HG03097 (cell line): ENCODE measurements around the gene LAMC2.

Source experiments
- ATAC-seq: cut with Tn5 transposase; IDR thresholded peaks from one replicate; pipeline ENCODE4 v1.9.1; 2021; ENCODE audit not compliant: unreplicated experiment, low FRiP score

LAMC2 gene

GRCh38 chr1:183167676-183168075 is 18.4 kb upstream of the LAMC2 start:
- no peak for ATAC-seq

DNA sequence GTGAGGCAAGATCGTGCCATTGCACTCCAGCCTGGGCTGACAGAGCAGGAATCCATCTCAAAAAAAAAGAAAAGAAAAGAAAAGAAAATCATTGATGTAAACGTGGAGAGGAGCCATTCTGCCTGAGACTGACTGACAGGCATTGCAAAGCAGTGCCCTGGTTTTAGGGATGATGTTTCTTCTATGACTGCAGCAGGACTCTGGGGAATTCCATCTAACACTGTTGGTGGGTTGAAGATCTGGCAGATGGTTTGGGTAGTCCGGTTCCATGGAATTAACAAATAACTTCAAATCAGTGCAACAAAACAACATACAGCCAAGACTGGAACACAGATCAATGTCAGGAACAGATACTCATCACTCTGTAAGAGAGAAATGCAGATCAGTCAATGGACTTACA is 17.8 kb upstream of the LAMC2 start:
- no peak for ATAC-seq

DNA sequence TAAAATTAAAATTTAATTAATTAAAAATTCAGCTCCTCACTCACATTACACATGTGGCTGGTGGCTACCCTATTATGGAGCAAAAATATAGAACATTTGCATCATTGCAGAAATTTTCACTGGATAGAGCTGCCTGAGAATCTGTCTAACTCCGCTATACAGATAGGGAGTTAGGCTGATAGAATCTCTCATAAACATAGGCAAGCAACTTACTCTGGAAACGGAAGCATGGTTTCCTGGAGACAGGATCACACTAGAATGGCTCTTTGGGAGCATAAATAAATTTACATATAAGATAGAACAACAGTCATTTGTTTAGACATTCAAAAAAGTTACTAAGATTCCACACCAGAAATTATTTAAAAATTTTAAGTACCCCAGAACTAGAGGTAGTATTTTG is 12.2 kb upstream of the LAMC2 start:
- ATAC-seq: no peak

DNA sequence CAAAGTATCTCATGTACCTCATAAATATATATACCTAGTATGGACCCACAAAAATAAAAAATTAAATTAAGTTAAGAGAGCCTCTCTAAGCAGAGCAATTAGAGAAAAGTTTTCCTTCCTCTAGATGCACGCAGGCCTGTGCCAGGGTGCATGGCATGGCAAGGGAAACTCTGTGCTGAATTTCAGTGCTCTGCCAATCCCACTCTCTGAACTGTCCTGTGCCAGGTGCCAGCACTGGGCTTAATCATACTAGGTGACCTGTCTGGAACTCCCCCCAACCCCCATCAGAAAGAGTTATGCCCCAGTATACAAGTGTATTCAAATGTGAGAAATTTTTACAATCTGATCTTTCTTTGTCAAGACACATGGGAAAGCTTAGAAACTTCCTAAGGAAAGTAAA is 10.4 kb upstream of the LAMC2 start:
- no peak for ATAC-seq

GRCh38 chr1:183178545-183178944 is 7.5 kb upstream of the LAMC2 start:
- ATAC-seq: no peak

- ATAC-seq: no peak
Measured at GRCh38 chr1:183179033-183179432, 7.0 kb upstream of the LAMC2 start.

- no peak for ATAC-seq
Measured at GRCh38 chr1:183180218-183180617, 5.8 kb upstream of the LAMC2 start.

GRCh38 chr1:183180634-183181056 is 5.4 kb upstream of the LAMC2 start:
- ATAC-seq: peak; percentile 61

GRCh38 chr1:183186841-183187240 is 777 bp downstream of the LAMC2 start:
- no peak for ATAC-seq

GRCh38 chr1:183188240-183188639 is 2.2 kb downstream of the LAMC2 start:
- no peak for ATAC-seq

DNA sequence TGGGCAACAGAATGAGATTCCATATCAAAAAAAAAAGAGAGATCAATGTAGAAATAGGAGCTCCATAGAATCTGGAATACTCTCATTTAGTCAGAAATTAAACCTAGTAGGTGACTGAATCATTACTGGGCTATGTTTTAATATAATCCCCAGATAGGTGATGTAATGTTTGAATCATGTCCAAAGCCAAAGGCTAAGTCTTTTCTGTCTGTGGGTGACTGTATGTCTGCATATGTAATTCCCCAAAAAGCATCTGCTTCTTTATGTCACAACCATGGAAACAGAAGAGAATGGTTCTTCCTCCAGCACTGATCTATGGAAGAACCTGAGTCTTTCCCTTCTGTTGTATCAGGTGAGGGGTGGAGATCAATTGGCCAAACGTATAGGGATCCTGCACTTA is 5.8 kb downstream of the LAMC2 start:
- no peak for ATAC-seq

DNA sequence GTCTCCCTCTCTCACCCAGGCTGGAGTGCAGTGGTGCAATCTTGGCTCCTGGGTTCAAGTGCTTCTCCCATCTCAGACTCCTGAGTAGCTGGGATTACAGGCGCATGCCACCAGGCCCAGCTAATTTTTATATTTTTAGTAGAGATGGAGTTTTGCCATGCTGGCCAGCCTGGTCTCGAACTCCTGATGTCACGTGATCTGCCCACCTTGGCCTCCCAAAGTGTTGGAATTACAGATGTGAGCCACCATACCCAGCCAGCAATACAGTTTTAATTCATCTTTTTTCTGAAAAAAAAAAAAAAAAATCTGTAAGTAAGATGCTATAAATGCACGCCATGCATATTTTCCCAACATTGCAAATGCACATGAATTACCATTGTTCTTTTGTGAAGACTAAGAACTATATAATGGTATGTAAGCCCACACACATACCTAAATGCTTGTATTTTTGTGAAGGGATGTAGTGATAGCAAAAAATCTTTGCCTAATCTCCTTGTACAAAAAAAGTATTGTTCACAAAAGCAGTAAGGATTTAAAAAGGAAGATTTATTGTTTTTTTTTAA is 8.0 kb downstream of the LAMC2 start:
- no peak for ATAC-seq

DNA sequence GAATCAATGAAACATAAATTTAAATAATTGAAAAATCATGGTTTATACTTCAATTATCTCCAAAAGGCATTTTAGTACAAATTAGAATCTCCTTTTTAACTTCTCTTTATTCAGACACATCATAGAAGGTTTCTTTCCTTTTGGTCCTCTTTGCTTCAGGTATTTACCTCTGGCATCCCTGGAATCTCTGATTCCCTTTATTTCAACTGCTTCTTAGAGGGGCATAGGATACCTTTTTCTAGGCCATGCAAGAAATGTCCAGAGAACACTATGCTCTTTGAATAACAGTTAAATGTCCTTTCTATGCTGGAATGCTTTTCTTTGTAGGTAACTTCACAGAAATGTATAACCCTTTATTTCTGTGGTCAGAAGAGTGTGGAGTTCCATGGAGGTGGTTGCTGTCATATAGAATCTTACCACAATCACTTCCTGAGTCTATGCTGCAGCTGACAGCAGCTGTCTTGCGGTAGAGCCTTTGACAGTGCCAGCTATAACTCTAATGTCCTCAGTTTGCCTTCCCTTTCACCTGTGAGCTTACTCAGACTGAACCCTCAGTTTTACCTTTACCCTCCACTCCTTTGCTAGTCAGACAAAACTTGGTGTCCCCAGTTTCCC is 8.6 kb downstream of the LAMC2 start:
- ATAC-seq: peak; percentile 89

DNA sequence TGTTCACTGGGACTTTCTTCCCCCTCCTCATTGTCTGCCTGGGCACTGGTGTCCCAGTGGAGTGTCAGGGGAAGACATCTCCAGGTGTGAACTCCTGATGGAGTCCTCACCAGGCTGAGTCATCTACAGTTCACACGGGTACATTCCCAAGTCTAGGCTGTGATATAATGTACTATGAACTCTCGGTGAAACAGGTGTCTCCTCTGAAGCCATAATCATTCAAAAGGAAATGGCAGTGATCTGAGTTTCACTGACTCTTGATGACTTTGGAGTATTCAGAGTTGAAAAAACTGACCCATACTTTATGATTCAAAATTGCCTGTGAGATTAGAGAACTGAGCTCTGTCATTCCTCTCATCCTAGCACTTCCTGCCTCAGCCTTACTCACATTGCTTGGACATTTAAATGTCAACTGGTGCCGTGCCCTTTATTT is 9.1 kb downstream of the LAMC2 start:
- ATAC-seq: peak; percentile 41

DNA sequence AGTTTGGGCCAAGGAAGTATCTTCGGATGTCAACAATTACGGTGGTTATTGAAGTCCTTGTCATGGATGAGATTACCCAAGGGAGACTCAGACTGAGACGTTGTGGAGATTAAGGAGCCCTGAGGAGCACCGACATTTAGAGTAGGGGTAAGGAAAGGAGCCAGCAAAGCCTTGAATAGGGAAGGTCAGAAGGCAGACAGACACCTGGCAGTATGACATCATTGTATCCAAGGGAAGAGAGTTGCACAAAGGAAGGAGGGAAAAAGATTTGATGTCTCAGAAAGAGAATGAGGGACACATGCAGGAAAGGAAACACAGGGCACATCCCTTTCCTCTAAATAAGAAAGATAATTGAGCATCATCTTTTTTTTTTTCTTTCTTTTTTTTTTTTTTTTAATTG is 11.7 kb downstream of the LAMC2 start:
- no peak for ATAC-seq

- ATAC-seq: no peak
Measured at GRCh38 chr1:183198463-183198862, 12.4 kb downstream of the LAMC2 start.

DNA sequence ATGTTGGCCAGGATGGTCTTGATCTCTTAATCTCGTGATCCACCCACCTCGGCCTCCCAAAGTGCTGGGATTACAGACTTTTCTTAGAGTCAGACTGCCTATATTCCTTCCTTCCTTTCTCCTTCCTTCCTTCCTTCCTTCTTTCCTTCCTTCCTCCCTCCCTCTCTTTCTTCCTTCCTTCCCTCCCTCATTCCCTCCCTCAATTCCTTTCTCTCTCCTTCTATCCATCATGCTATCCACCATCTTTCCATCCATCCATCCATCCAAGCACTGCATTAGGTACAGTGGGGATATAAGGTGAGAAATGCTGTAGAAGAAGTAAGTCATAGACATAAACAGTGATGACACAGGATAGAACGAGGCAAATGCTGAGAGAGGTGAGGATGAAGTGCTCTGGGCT is 13.2 kb downstream of the LAMC2 start:
- ATAC-seq: no peak

GRCh38 chr1:183200451-183200850 is 14.4 kb downstream of the LAMC2 start:
- no peak for ATAC-seq

GRCh38 chr1:183203094-183203493 is 17.0 kb downstream of the LAMC2 start:
- ATAC-seq: no peak

DNA sequence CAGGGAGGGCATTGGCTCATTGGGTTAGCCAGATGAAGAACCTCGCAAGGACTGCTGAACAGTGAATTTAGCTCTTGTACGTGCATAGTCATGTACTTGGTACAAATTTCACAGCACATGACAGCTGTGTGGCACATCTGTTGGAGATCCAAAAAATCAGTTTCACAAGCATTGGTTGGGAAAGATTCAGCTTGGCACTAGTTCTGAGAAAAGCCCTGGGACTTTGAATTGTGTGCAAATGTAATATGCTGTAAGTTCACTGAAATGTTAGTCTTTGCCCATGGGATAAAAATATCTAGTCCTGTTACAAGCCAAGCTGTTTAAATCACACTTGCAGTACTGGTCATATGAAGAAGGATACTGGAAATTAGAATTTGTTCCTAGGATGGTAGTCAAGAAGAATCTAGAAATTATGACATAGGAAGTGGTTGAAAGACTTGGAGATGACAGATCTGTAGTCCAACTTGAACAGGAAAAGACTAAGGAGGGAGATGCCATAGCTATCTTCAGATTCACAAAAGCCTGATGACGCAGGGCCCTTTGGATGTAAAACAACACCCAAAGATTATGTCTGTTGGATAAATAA is 19.2 kb downstream of the LAMC2 start:
- ATAC-seq: no peak

- ATAC-seq: no peak
Measured at GRCh38 chr1:183206538-183207122, 20.6 kb downstream of the LAMC2 start.

DNA sequence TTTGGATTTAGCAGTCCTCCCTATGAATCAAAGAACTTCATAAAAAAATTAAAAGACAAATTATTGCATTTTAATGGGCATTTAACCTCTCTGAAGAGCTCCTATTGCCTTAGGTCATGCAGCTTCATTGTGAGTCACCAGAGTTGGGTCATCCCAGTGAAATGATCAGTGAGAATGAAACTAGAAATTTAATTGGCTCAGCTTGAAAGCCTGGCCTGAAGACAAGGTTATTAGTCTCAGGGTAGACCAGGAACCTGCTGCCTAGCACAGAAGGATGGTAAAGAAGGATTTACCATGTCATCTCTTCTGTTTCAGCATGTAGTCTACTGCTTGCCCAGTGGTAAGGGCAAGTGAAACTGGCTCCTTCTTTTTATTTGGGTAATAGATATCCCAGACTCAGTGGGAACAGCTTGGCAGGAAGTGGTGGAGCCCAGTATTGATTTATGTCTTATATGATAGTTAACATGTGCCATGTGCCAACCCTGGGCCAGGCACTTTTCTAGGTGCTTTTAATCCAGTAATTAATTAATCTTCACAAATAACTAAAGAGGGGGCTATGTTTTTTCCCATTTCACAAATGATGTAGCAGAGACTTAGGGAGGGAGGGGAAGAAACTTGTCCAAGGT is 23.6 kb downstream of the LAMC2 start:
- no peak for ATAC-seq
